Measurements from ENCODE around the gene RHOT1.
"Not testable (repeated sequence)": the region's sequence is repeated elsewhere in the genome, so short reads cannot be mapped to it uniquely, and the experiment has no call there.

The RHOT1 gene

GRCh38 chr17:32240750-32241149 is 98.4 kb downstream of the RHOT1 start:
- no peak for DNase-seq

GRCh38 chr17:32241640-32242039 is 99.3 kb downstream of the RHOT1 start:
- DNase-seq = no peak

- no peak for DNase-seq
Measured at GRCh38 chr17:32249475-32249874, 107.2 kb downstream of the RHOT1 start.

GRCh38 chr17:32253117-32253611 is 110.9 kb downstream of the RHOT1 start:
- peak; percentile 52 to 54 for DNase-seq

GRCh38 chr17:32256012-32256700 is 113.9 kb downstream of the RHOT1 start:
- no peak for DNase-seq

GRCh38 chr17:32256701-32257019 is 114.4 kb downstream of the RHOT1 start:
- DNase-seq = no peak

GRCh38 chr17:32258383-32259140 is 116.3 kb downstream of the RHOT1 start:
- no peak for DNase-seq

- no peak for DNase-seq
Measured at GRCh38 chr17:32259586-32259985, 117.3 kb downstream of the RHOT1 start.

- DNase-seq = no peak
Measured at GRCh38 chr17:32261417-32261736, 119.1 kb downstream of the RHOT1 start.

GRCh38 chr17:32261936-32262510 is 119.7 kb downstream of the RHOT1 start:
- no peak for DNase-seq

GRCh38 chr17:32263515-32263914 is 121.2 kb downstream of the RHOT1 start:
- not testable (repeated sequence) for DNase-seq

GRCh38 chr17:32264140-32264799 is 122.0 kb downstream of the RHOT1 start:
- DNase-seq = no peak

- no peak for DNase-seq
Measured at GRCh38 chr17:32264823-32265191, 122.5 kb downstream of the RHOT1 start.

- DNase-seq = no peak
Measured at GRCh38 chr17:32265192-32265923, 123.1 kb downstream of the RHOT1 start, which contains the start of gene RHBDL3. Gene RHBDL3 (plus strand): TSS chr17:32265832. CDS start chr17:32266190, 358 bp downstream.

GRCh38 chr17:32266051-32266388 is 123.7 kb downstream of the RHOT1 start:
- no peak for DNase-seq

GRCh38 chr17:32266389-32267301 is 124.3 kb downstream of the RHOT1 start:
- DNase-seq = no peak

- peak in 1 of 2 experiments; percentile 33 for DNase-seq
Measured at GRCh38 chr17:32267690-32268205, 125.4 kb downstream of the RHOT1 start.

GRCh38 chr17:32268734-32269288 is 126.5 kb downstream of the RHOT1 start:
- DNase-seq = no peak

GRCh38 chr17:32269377-32269776 is 127.1 kb downstream of the RHOT1 start:
- DNase-seq = no peak

GRCh38 chr17:32271844-32272243 is 129.5 kb downstream of the RHOT1 start:
- DNase-seq = no peak

- no peak for DNase-seq
Measured at GRCh38 chr17:32274101-32274500, 131.8 kb downstream of the RHOT1 start.
